ENCODE measurements around the gene TRIM46. TPM values are rescaled to one million over a fixed set of nuclear protein-coding genes. Genes with fewer than 3 reads are reported as not detected.
A peak's percentile ranks its signal among the peaks of the same experiment; 100 is the strongest.
"Not testable (repeated sequence)": the region's sequence is repeated elsewhere in the genome, so short reads cannot be mapped to it uniquely, and the experiment has no call there.

Gene TRIM46
- polyA plus RNA-seq, 1 donor (not counting 4 experiments of a cell fraction or from before 2014, with no cell fraction given): 1.7 TPM

DNA sequence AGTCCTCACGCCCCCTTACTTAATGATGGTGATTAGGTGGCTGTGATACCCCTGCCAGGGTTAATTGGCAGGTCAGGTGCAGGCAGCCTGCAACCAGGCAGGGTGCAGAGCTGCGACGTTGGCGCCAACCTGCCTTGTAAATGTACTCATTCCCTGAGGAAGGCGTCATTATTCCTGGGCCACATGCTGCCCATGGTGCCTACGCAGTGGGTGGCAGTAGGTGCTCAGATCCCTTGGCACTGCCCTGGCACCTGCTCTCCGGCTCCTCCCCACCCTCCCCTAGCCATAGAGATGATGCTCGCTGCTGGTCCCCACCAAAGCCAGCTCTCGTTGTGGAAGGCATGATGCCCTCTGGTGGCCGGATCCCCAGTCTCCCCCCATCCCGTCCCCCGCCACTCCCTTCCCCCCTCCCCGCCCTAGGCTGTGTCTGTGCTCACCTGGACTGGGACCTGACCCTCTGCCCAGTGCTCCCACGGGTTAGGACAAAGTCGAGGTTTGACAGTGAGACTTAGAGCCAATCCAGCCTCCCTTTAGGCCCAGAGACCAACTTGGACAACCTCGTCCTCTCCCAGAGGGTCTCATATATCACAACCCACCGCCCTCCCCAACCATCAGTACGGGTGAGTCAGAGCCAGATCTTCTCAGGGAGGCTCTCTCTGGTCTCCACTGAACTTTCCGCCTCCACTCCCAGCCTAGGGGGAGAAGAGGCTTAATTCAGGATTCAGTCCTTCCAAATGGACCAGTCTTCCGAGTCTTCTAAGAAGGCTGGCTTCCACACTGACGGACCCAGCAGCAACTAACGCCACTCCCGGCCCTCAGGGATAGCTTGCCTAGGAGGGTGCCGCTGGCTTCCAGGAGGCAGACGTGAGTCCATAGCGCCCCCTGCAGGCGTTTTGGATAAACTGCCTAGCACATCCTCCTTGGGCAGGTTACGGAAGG is 6.2 kb upstream of the TRIM46 start:
- H4K20me1 ChIP-seq (ENCODE audit: control insufficient read depth, extremely low read depth, insufficient read depth, low read length): no peaks in the 10 kb centered on the region
- no peaks in the 10 kb centered on the region for H3K9me1 ChIP-seq (ENCODE audit: control insufficient read depth, extremely low read depth, insufficient read depth, low read length)
- FAIRE-seq: peak; percentile 73
- no peaks in the 10 kb centered on the region for H3K27me3 ChIP-seq (ENCODE audit: control insufficient read depth, extremely low read depth, insufficient read depth, low read length)
- H3K27ac ChIP-seq (ENCODE audit: control insufficient read depth, insufficient read depth, low read length): no peak overlapping the region
- H3K36me3 ChIP-seq (ENCODE audit: control insufficient read depth in 2 of 2, extremely low read depth in 1 of 2, insufficient read depth in 2 of 2, low read length in 2 of 2): peaks cover 9 to 12% of the 10 kb centered on the region in 2 experiments
- H3K9ac ChIP-seq (ENCODE audit: control insufficient read depth, extremely low read depth, insufficient read depth, low read length): no peak overlapping the region
- no peak overlapping the region for H2AFZ ChIP-seq (ENCODE audit: control insufficient read depth, low read length)
- H3K4me3 ChIP-seq (ENCODE audit: control insufficient read depth in 2 of 3, extremely low read depth in 1 of 3, insufficient read depth in 2 of 3, low read depth in 1 of 3, low read length in 3 of 3): no peak overlapping the region
- TF ChIP-seq EZH2 (IDR thresholded peaks at IDR 0.05; ENCODE audit: low read length): no peak
- TF ChIP-seq, protein P1, sequence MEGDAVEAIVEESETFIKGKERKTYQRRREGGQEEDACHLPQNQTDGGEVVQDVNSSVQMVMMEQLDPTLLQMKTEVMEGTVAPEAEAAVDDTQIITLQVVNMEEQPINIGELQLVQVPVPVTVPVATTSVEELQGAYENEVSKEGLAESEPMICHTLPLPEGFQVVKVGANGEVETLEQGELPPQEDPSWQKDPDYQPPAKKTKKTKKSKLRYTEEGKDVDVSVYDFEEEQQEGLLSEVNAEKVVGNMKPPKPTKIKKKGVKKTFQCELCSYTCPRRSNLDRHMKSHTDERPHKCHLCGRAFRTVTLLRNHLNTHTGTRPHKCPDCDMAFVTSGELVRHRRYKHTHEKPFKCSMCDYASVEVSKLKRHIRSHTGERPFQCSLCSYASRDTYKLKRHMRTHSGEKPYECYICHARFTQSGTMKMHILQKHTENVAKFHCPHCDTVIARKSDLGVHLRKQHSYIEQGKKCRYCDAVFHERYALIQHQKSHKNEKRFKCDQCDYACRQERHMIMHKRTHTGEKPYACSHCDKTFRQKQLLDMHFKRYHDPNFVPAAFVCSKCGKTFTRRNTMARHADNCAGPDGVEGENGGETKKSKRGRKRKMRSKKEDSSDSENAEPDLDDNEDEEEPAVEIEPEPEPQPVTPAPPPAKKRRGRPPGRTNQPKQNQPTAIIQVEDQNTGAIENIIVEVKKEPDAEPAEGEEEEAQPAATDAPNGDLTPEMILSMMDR (optimal IDR thresholded peaks at IDR 0.05 in 1 of 3, IDR thresholded peaks at IDR 0.05 in 1 of 3, conservative IDR thresholded peaks at IDR 0.05 in 1 of 3; ENCODE audit: extremely low read depth in 1 of 3, insufficient read depth in 2 of 3, low read length in 3 of 3): peak; percentile 92 to 99 (median 98)
- peak overlapping the region; percentile 42 for H3K4me2 ChIP-seq (ENCODE audit: control insufficient read depth, extremely low read depth, insufficient read depth, low read depth, low read length)
- H3K9me3 ChIP-seq (ENCODE audit: control insufficient read depth, low read depth, low read length): no peaks in the 10 kb centered on the region
- dilution Hi-C loops (cut with MboI; ENCODE audit: extremely low pct_ligation_motif_present, low sequenced_read_pairs): no loop called here
- H3K79me2 ChIP-seq (ENCODE audit: control insufficient read depth, insufficient read depth, low read length): peaks cover 10% of the 10 kb centered on the region
- peak; percentile 68 for DNase-seq (ENCODE audit: low read depth, low spot score)
- peaks cover 12% of the 10 kb centered on the region for H3K4me1 ChIP-seq (ENCODE audit: control insufficient read depth, extremely low read depth, insufficient read depth, low read length)

DNA sequence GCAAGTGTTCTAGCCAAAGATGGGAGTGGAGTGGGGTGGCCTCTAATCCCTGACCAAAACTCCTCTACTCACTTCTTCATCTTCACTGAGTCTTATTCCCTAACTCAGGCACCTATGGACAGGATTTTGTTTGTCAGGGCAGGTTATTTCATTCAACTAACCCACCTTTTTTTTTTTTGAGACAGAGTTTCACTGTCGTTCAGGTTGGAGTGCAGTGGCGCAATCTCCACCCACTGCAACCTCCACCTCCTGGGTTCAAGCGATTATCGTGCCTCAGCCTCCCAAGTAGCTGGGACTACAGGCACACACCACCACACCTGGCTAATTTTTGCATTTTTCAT is 5.6 kb upstream of the TRIM46 start:
- H3K27ac ChIP-seq (ENCODE audit: control insufficient read depth, insufficient read depth, low read length); dilution Hi-C loops (cut with MboI; ENCODE audit: extremely low pct_ligation_motif_present, low sequenced_read_pairs); H3K4me3 ChIP-seq (ENCODE audit: control insufficient read depth in 2 of 3, extremely low read depth in 1 of 3, insufficient read depth in 2 of 3, low read depth in 1 of 3, low read length in 3 of 3); H2AFZ ChIP-seq (ENCODE audit: control insufficient read depth, low read length); H3K9me3 ChIP-seq (ENCODE audit: control insufficient read depth, low read depth, low read length); H4K20me1 ChIP-seq (ENCODE audit: control insufficient read depth, extremely low read depth, insufficient read depth, low read length); FAIRE-seq; H3K4me2 ChIP-seq (ENCODE audit: control insufficient read depth, extremely low read depth, insufficient read depth, low read depth, low read length); H3K9ac ChIP-seq (ENCODE audit: control insufficient read depth, extremely low read depth, insufficient read depth, low read length); DNase-seq (ENCODE audit: low read depth, low spot score); H3K9me1 ChIP-seq (ENCODE audit: control insufficient read depth, extremely low read depth, insufficient read depth, low read length); H3K27me3 ChIP-seq (ENCODE audit: control insufficient read depth, extremely low read depth, insufficient read depth, low read length): not testable (repeated sequence)
- Histone ChIP-seq H3K79me2 (ENCODE audit: control insufficient read depth, insufficient read depth, low read length) (peaks cover 16% of the 10 kb centered on the region), H3K4me1 (ENCODE audit: control insufficient read depth, extremely low read depth, insufficient read depth, low read length) (peaks cover 12% of the 10 kb centered on the region), H3K36me3 (ENCODE audit: control insufficient read depth in 2 of 2, extremely low read depth in 1 of 2, insufficient read depth in 2 of 2, low read length in 2 of 2) (peaks cover 9 to 12% of the 10 kb centered on the region in 2 experiments)

Measured in keratinocyte (primary cell).